ENCODE results near the gene ZFHX3. TPM values are rescaled to one million over a fixed set of nuclear protein-coding genes. Genes with fewer than 3 reads are reported as not detected.

Gene ZFHX3
- total and polyA plus RNA-seq, 2 donors from 2014 or later = 2.3 to 29.3 TPM

GRCh38 chr16:73025856-73026210 lies 22.1 kb downstream of the ZFHX3 start:
- DNase-seq = no peak
- H3K36me3 ChIP-seq (ENCODE audit: control insufficient read depth in 2 of 3, insufficient read depth in 3 of 3, low read length in 3 of 3) = no peaks in the 10 kb centered on the region
- no peaks in the 10 kb centered on the region for H3K9me3 ChIP-seq (ENCODE audit: control insufficient read depth in 2 of 3, insufficient read depth in 1 of 3, low read length in 3 of 3)
- FAIRE-seq = no peak
- H3K27ac ChIP-seq (ENCODE audit: low read depth in 2 of 2, low read length in 2 of 2) = no peak overlapping the region
- no peak overlapping the region for H3K9ac ChIP-seq (ENCODE audit: low read length in 3 of 3)
- H3K27me3 ChIP-seq (ENCODE audit: control insufficient read depth, insufficient read depth, low read length) = no peaks in the 10 kb centered on the region
- H3K4me1 ChIP-seq (ENCODE audit: control insufficient read depth in 2 of 3, insufficient read depth in 2 of 3, low read depth in 1 of 3, low read length in 3 of 3) = peaks cover 3 to 26% (median 18%) of the 10 kb centered on the region in 3 donors
- intact Hi-C loops (cut with DNase I) = no loop called here
- TF ChIP-seq CTCF (IDR thresholded peaks at IDR 0.05; ENCODE audit: borderline replicate concordance, extremely low read depth, insufficient read depth) = no peak
- no peak overlapping the region for H3K4me3 ChIP-seq (ENCODE audit: low read length in 3 of 3)

GRCh38 chr16:73025151-73025855 lies 22.6 kb downstream of the ZFHX3 start:
- Histone ChIP-seq H3K9me3 (ENCODE audit: control insufficient read depth in 2 of 3, insufficient read depth in 1 of 3, low read length in 3 of 3) (no peaks in the 10 kb centered on the region), H3K9ac (ENCODE audit: low read length in 3 of 3) (no peak overlapping the region), H3K27me3 (ENCODE audit: control insufficient read depth, insufficient read depth, low read length) (no peaks in the 10 kb centered on the region), H3K4me3 (ENCODE audit: low read length in 3 of 3) (no peak overlapping the region), H3K36me3 (ENCODE audit: control insufficient read depth in 2 of 3, insufficient read depth in 3 of 3, low read length in 3 of 3) (no peaks in the 10 kb centered on the region), H3K4me1 (ENCODE audit: control insufficient read depth in 2 of 3, insufficient read depth in 2 of 3, low read depth in 1 of 3, low read length in 3 of 3) (peaks cover 3 to 24% (median 18%) of the 10 kb centered on the region in 3 donors), H3K27ac (ENCODE audit: low read depth in 2 of 2, low read length in 2 of 2) (peak overlapping the region in 1 of 2 donors; percentile 42)
- DNase-seq (peak in 2 of 5 donors; percentile 76 to 80), FAIRE-seq (no peak)
- TF ChIP-seq CTCF (IDR thresholded peaks at IDR 0.05; ENCODE audit: borderline replicate concordance, extremely low read depth, insufficient read depth) = no peak
- intact Hi-C loops (cut with DNase I) = no loop called here

GRCh38 chr16:73024571-73025105 lies 23.3 kb downstream of the ZFHX3 start:
- no peak for TF ChIP-seq CTCF (IDR thresholded peaks at IDR 0.05; ENCODE audit: borderline replicate concordance, extremely low read depth, insufficient read depth)
- Histone ChIP-seq H3K9me3 (ENCODE audit: control insufficient read depth in 2 of 3, insufficient read depth in 1 of 3, low read length in 3 of 3) (no peaks in the 10 kb centered on the region), H3K27ac (ENCODE audit: low read depth in 2 of 2, low read length in 2 of 2) (no peak overlapping the region), H3K4me3 (ENCODE audit: low read length in 3 of 3) (no peak overlapping the region), H3K9ac (ENCODE audit: low read length in 3 of 3) (no peak overlapping the region), H3K4me1 (ENCODE audit: control insufficient read depth in 2 of 3, insufficient read depth in 2 of 3, low read depth in 1 of 3, low read length in 3 of 3) (peaks cover 3 to 28% (median 21%) of the 10 kb centered on the region in 3 donors), H3K27me3 (ENCODE audit: control insufficient read depth, insufficient read depth, low read length) (no peaks in the 10 kb centered on the region), H3K36me3 (ENCODE audit: control insufficient read depth in 2 of 3, insufficient read depth in 3 of 3, low read length in 3 of 3) (no peaks in the 10 kb centered on the region)
- intact Hi-C loops (cut with DNase I) = no loop called here
- FAIRE-seq (no peak), DNase-seq (no peak)

Data from kidney (tissue), 14 donors.